ENCODE data around the gene UNC13D.
"Not testable (repeated sequence)": the region's sequence is repeated elsewhere in the genome, so short reads cannot be mapped to it uniquely, and the experiment has no call there.

The UNC13D gene

DNA sequence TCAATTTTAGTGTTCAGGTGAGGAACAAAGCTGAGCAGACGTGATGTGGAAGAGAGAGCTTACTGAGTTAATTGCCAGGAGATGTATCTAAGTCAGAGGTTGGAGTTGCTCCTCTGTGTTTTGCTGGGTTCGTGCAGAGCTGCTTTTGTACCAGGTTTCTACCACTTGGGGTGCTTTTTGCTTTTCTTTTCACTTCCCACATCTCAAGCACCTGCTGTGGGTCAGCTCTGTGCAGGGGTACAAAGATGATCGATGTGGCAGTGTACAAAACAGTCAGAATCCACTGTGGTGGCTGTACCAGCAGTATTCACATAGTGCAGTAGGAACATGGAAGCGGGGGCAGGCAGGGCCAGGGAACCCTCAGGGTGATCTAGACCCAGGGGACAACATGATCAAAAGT is 44.8 kb downstream of the UNC13D start:
- no peak for DNase-seq (ENCODE audit: low spot score)

- DNase-seq (ENCODE audit: low spot score): no peak
Observed at GRCh38 chr17:75795820-75796607, 48.2 kb downstream of the UNC13D start.

DNA sequence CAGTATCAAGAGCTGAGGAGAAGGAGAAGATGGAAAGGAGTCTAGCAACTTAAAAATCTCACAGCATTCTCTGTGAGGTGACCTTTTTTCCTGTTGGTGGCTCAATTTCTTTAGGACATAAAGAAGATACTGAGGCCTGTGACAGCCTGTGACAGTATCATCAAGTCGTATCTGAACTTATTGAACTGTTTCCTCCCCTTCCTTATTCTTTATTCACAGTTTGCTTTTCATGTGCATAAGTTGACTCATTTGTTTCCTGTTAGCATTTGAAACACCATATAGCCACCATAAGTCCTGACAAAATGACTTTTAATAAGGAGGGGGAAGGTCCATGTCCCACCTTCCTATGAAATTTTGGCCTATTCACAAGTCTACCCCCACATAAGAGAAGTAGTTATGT is 50.7 kb downstream of the UNC13D start:
- no peak for DNase-seq (ENCODE audit: low spot score)

GRCh38 chr17:75791254-75791653 is 53.0 kb downstream of the UNC13D start:
- no peak for DNase-seq (ENCODE audit: low spot score)

GRCh38 chr17:75785016-75785890 is 59.0 kb downstream of the UNC13D start:
- DNase-seq (ENCODE audit: low spot score): peak; percentile 91

DNA sequence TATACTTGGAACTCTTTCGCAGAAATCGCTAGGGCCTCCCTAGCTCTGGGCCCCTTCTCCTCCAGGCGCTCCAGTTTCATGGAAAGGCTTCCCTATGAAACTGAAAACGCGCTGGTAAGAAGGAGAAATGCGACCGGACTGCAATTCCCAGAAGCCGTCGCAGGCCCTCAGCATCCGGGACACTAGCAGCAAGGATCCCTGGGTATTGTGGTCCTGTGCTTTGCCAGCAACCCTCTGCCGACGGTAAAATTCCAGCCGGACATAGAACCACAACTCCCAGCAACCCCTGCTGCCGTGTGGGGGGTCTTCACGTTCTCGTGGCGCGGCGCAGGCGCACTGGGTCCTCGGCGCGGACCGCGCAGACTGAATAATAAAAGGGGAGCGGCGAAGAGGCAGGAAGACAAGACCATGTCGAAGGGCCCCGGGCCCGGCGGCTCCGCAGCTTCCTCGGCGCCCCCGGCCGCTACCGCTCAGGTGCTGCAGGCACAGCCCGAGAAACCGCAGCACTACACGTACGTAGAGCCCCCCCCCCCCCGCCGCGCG is 59.7 kb downstream of the UNC13D start, which contains the start of gene UNK:
UNK (plus strand) TSS at position 334 of the 543 bp plus-strand sequence; CDS start at position 409, 75 bp downstream.
- DNase-seq (ENCODE audit: low spot score): peak; percentile 99

GRCh38 chr17:75783803-75784472 is 60.3 kb downstream of the UNC13D start:
- no peak for DNase-seq (ENCODE audit: low spot score)

DNA sequence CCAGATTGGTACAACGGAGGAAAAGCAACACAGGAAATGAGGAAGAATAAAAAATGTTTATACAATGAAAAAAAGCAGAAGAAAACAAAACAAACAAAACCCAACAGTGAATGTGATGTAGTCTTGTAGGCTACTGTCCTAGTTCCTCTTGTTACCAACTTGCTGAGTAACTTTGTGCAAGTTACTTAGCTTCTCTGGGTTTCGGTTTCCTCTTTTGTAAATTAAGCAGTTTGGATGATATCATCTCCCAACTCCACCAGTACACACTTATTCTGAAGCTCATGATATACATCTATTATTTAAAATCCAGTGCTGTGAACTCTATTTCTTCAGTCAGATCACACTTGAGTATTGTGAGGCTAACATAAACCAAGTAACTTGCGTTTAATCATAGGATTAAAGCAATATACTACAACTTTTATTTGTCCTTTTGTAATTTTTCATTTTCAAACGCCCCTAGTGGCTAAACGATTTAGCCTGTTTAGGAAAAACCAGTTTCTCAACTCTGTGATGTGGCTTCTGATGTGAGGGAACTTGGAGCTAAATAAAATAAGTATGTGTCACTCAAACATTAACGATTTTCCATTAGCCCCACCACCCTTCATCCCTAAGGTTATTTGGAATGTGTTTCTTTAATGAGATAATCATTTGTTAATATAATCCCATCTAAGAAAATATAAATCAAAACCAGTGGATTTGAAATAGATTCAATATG is 61.0 kb downstream of the UNC13D start:
- peak; percentile 49 for DNase-seq (ENCODE audit: low spot score)

GRCh38 chr17:75779987-75780889 is 64.0 kb downstream of the UNC13D start:
- no peak for DNase-seq (ENCODE audit: low spot score)

DNA sequence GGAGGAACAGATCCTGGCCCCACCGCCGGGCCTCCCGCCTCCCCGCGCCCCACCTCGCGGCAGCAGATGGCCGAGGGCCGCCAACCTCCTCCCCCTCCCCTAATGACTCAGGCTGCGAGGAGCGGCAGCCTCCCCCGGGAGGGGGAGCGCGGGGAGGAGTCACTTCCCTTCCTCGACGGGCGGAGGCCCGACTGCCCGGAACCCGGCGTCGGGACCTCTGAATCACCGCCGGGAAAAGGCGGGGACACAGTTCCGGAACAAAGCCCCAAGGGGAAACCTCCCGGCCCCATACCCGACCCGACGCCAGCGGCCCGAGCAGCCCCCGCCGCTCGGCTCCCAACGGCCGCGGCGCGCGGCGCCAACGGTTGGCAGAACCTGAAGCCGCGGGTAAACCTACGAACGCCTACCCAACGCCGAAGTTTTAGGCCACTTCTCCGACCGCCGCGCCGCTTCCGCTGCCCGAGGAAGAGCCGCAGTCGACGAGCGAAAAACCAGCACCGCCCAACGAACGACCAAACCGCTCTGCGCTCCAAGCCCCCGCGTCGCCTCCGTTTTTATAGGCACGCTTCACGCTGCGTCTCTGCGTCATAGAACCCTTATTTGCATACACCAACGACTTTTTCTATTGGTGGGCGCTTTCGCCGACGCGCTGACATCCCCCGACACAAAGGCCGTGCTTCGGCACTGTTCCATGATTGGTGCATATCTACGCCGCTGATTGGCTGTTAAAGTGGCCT is 64.8 kb downstream of the UNC13D start:
- peak; percentile 100 for DNase-seq (ENCODE audit: low spot score)

DNA sequence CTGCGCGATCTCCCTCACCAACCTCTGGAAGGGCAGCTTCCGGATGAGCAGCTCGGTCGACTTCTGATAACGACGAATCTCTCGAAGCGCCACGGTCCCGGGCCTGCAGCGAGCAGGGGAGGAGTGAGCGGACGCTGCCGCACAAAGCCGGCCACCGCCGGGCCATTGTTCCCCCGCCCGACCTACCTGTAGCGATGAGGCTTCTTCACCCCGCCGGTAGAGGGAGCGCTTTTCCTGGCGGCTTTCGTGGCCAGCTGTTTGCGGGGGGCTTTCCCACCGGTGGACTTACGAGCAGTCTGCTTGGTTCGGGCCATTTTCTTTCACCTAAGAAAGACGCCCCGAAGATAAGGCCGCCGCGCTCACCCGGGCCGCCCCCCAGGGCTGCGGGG is 65.3 kb downstream of the UNC13D start:
- DNase-seq (ENCODE audit: low spot score): peak; percentile 70

DNA sequence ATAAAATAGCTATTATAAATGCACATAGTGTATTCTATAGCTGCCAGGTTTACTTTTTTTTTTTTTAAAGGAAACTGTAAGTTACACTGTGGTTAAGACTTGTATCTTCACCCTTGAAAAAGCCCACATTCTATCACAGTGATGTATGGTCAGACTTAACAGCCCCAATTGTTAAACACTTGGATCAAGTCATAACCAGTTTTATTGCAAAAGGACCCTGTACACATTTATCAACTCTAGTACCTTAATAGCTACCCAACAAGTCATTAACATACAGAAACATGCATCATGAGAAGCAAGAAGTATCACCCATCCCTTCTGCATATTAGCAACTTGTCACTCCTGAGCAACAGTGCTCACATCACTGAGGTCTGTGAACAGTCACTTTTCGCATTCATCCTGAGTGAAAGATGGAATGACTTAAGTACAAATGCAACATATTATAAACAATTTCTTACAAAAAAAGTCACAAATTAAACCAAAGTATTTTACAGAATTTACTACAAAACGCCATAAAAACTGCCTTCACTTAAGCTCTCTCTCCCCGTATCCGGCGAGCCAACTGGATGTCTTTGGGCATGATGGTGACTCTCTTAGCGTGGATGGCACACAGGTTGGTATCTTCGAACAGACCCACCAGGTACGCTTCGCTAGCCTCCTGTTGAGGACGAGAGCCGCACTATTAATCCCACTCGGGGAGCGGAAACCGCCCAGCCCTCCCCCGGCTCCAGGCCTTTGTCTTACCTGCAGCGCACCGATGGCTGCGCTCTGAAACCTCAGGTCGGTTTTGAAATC is 65.9 kb downstream of the UNC13D start:
- not testable (repeated sequence) for DNase-seq (ENCODE audit: low spot score)

DNA sequence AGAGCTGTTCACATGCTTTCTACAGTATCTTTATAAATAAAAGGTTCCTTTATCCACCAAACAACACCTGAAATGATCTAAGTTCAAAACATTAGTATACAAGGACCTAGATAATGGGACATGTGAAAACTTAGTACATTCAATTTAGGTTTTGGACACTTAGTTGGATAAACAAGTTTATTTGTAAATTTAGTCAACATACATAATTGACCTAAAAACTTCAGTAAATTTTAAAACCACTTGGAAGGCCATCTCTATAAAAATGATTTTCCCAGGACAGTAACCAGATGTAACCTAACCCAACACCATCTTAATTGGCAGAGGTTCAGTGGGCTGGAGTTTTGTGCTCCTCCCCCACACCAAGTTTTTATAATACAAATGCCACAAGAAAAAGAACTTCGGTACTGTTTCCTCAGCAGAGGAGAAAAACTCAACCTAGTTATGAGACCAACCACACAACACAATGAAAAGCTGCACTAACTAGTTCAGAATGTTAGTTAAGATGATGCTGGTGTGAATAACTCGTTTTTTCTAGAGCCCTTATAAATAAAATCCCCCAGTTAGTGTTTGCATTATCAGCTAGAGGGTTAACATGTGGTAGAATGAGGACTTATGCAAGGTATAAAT is 66.8 kb downstream of the UNC13D start:
- no peak for DNase-seq (ENCODE audit: low spot score)
